ENCODE data around the gene DIP2C.

DNA sequence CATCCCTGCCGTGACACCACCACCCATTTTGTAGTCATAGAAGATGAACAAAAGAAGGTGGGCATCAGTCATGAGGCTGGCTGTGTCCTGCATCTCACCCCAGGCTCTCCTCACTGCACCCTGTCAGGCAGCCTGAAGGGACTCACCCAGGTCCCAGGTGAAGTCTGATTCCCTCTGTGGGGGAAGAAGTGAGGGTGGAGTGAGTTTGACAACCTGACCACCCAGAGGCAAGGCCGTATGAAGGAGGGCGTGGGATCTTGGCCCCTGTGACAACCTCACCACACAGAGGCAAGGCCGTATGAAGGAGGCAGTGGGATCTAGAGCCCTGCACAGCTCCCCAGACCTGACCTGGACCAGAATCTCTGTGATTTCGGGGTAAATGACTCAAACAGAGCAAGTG, 152.5 kb downstream of the DIP2C start:
- TF ChIP-seq CTCF (IDR thresholded peaks at IDR 0.05): no peak
- no peak for TF ChIP-seq POLR2AphosphoS5 (IDR thresholded peaks at IDR 0.05; ENCODE audit: insufficient read depth in 1 of 2, low read depth in 1 of 2)
